ENCODE measurements around the gene RNF40.
"Not testable (repeated sequence)": the region's sequence is repeated elsewhere in the genome, so short reads cannot be mapped to it uniquely, and the experiment has no call there.

RNF40 gene

GRCh38 chr16:30802936-30803335, 40.8 kb downstream of the RNF40 start:
- in situ Hi-C loops (cut with MboI; ENCODE audit: low pct_unique_long_range_greater_than_20kb, low sequenced_read_pairs, unreplicated experiment) = no loop called here
- TF ChIP-seq CTCF (IDR thresholded peaks at IDR 0.05; ENCODE audit: extremely low read depth, insufficient read depth, missing control alignments) = no peak
- no peak for DNase-seq (ENCODE audit: low spot score)

- no peak for TF ChIP-seq CTCF (IDR thresholded peaks at IDR 0.05; ENCODE audit: extremely low read depth, insufficient read depth, missing control alignments)
- in situ Hi-C loops (cut with MboI; ENCODE audit: low pct_unique_long_range_greater_than_20kb, low sequenced_read_pairs, unreplicated experiment) = no loop called here
- no peak for DNase-seq (ENCODE audit: low spot score)
Measured at GRCh38 chr16:30805056-30805369, 42.9 kb downstream of the RNF40 start.

DNA sequence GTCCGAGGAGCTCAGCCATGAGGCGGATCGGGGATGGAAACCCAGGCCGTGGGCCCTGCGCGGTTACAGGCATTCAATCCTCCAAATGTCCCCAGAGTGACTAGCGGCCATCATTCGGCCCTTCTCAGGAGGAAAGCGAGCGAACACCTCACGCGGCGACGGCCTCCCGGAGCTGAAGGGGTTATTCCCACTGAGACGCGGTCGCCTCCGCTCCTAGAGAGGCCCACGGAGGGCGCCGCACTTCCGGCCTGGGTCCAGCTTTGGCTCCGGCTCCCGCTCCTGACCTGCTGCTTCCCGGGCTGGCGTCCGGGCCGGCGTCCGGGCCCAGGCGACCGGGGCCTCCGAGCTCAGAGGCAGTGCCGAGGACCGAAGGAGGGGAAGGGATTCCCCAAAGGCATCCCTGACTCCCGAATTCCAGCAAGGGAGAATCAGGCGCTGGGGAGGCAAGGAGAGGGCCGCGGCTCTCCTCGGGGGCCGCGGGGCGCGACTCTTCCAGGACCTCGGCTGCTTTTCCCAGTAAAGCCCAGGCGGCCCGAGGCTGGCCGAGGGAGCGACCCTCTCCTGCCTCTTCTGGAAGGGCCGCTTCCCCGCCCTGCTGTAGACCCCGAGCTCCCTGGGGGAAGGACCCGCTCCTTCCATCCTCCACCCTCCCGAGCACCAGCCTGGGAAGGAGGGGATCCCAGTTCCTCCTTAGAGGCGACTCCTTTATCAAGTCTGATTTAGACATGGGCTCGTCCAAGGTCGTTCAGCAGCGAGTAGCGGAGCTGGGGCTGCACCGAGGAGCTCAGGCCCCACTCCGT, 43.4 kb downstream of the RNF40 start:
- peak; percentile 61 for DNase-seq (ENCODE audit: low spot score)
- in situ Hi-C loops (cut with MboI; ENCODE audit: low pct_unique_long_range_greater_than_20kb, low sequenced_read_pairs, unreplicated experiment) = no loop called here
- no peak for TF ChIP-seq CTCF (IDR thresholded peaks at IDR 0.05; ENCODE audit: extremely low read depth, insufficient read depth, missing control alignments)

- DNase-seq (ENCODE audit: low spot score) = no peak
- in situ Hi-C loops (cut with MboI; ENCODE audit: low pct_unique_long_range_greater_than_20kb, low sequenced_read_pairs, unreplicated experiment) = no loop called here
- TF ChIP-seq CTCF (IDR thresholded peaks at IDR 0.05; ENCODE audit: extremely low read depth, insufficient read depth, missing control alignments) = no peak
Measured at GRCh38 chr16:30808146-30808545, 46.0 kb downstream of the RNF40 start.

- DNase-seq (ENCODE audit: low spot score); in situ Hi-C loops (cut with MboI; ENCODE audit: low pct_unique_long_range_greater_than_20kb, low sequenced_read_pairs, unreplicated experiment): not testable (repeated sequence)
Measured at GRCh38 chr16:30808890-30809426, 46.8 kb downstream of the RNF40 start.

DNA sequence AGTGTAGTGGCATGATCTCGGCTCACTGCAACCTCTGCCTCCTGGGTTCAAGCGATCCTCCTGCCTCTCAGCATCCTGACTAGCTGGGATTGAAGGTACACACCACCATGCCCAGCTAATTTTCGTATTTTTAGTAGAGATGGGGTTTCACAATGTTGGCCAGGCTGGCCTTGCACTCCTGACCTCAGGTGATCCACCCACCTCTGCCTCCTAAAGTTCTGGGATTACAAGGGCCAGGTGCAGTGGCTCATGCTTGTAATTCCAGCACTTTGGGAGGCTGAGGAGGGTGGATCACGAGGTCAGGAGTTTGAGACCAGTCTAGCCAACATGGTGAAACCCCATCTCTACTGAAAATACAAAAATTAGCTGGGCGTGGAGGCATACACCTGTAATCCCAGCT, 47.6 kb downstream of the RNF40 start:
- in situ Hi-C loops (cut with MboI; ENCODE audit: low pct_unique_long_range_greater_than_20kb, low sequenced_read_pairs, unreplicated experiment) = not testable (repeated sequence)

DNA sequence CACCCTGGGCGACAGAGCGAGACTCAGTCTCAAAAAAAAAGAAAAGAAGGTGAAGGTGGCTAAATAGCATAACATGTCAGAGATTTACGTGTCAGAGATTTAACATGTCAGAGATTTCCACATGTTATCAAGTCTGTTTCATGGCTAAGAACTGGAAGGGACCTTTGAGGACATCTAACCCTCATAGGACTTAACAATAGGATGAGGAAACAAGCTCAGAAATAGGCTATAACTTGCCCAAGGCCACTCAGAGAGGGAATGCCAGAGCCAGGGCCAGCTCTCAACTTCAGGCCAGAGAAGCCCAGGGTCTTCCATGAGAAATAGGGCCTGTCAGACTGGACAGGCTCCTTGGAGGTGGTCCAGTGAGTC, 51.7 kb downstream of the RNF40 start:
- in situ Hi-C loops (cut with MboI; ENCODE audit: low pct_unique_long_range_greater_than_20kb, low sequenced_read_pairs, unreplicated experiment) = no loop called here
- peak; percentile 45 for DNase-seq (ENCODE audit: low spot score)

More for the DNA sequence above, 47.6 kb downstream of the RNF40 start:
- DNase-seq (ENCODE audit: low spot score) = not testable (repeated sequence)

More for the DNA sequence above, 51.7 kb downstream of the RNF40 start:
- TF ChIP-seq CTCF (IDR thresholded peaks at IDR 0.05; ENCODE audit: extremely low read depth, insufficient read depth, missing control alignments) = no peak

Data from GM13977 (cell line).